ENCODE measurements around the gene S100PBP. TPM values are rescaled to one million over a fixed set of nuclear protein-coding genes. Genes with fewer than 3 reads are reported as not detected.

The S100PBP gene
- total RNA-seq, 4 donors from 2014 or later: 14.9 to 24.1 (median 18.6) TPM

DNA sequence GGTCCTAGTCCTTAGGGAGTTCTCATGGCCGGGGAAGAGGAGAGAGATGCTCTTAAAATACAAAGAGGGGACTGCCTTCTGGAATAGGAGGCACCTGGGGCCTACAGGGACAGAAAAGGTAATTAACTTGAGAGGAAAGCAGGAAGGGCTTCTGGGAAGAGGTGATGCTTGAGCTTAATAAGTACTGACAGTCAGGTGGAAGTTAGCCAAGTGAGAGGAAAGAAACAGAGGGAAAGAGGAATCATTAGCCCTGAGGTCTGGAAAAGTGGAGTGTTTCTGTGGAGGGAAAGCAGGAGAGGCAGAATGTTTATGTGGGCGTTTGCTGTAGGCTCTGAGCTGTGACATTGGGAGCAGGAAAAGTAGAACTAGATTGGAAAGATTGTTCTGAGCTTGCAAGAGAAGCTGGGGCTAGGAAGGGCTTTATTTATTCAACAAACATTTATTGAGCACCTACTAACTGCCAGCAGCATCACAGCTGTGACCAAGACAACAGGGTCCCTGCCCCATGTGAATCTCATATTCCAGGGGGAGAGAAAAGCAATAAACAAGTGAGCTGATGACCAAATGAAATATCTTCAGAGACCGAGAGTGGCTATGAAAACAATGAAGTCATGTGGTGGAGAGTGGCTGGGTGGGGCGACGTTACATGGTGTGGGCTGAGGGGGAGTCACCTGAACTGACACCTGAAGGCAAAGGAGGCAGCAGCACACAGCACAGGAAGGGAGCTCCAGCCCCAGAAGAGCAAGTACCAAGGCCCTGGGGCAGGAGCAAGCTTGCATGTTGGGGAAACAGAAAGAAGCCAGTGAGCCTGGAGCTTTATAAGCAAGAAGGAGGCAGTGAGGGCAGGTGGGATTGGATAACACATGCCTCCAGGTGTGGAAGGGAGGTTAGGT, 57.7 kb downstream of the S100PBP start:
- H3K9me3 ChIP-seq: no peaks in the 10 kb centered on the region
- H3K27ac ChIP-seq (replicated peaks in 1 of 4): no peak overlapping the region
- no peaks in the 10 kb centered on the region for H3K36me3 ChIP-seq
- TF ChIP-seq POLR2AphosphoS5 (IDR thresholded peaks at IDR 0.05) (no peak), POLR2A (IDR thresholded peaks at IDR 0.05; ENCODE audit: low read depth) (no peak), EP300 (IDR thresholded peaks at IDR 0.05) (no peak)
- TF ChIP-seq, protein P1, sequence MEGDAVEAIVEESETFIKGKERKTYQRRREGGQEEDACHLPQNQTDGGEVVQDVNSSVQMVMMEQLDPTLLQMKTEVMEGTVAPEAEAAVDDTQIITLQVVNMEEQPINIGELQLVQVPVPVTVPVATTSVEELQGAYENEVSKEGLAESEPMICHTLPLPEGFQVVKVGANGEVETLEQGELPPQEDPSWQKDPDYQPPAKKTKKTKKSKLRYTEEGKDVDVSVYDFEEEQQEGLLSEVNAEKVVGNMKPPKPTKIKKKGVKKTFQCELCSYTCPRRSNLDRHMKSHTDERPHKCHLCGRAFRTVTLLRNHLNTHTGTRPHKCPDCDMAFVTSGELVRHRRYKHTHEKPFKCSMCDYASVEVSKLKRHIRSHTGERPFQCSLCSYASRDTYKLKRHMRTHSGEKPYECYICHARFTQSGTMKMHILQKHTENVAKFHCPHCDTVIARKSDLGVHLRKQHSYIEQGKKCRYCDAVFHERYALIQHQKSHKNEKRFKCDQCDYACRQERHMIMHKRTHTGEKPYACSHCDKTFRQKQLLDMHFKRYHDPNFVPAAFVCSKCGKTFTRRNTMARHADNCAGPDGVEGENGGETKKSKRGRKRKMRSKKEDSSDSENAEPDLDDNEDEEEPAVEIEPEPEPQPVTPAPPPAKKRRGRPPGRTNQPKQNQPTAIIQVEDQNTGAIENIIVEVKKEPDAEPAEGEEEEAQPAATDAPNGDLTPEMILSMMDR (IDR thresholded peaks at IDR 0.05): no peak
- no peak overlapping the region for H3K4me3 ChIP-seq
- H3K27me3 ChIP-seq: peaks cover 0 to 2% (median 0%) of the 10 kb centered on the region in 4 donors
- WGBS: 72% methylated on average over 5 of the region's 5 CpGs
- peaks cover 34 to 51% (median 39%) of the 10 kb centered on the region in 4 donors for H3K4me1 ChIP-seq
- intact Hi-C loops (cut with DNase I): loop anchor here (10.0 kb wide), 3 partner anchors 160 to 350 kb away; partner anchors contain the start of gene AZIN2
- DNase-seq (ENCODE audit: extremely low spot score): no peak

DNA sequence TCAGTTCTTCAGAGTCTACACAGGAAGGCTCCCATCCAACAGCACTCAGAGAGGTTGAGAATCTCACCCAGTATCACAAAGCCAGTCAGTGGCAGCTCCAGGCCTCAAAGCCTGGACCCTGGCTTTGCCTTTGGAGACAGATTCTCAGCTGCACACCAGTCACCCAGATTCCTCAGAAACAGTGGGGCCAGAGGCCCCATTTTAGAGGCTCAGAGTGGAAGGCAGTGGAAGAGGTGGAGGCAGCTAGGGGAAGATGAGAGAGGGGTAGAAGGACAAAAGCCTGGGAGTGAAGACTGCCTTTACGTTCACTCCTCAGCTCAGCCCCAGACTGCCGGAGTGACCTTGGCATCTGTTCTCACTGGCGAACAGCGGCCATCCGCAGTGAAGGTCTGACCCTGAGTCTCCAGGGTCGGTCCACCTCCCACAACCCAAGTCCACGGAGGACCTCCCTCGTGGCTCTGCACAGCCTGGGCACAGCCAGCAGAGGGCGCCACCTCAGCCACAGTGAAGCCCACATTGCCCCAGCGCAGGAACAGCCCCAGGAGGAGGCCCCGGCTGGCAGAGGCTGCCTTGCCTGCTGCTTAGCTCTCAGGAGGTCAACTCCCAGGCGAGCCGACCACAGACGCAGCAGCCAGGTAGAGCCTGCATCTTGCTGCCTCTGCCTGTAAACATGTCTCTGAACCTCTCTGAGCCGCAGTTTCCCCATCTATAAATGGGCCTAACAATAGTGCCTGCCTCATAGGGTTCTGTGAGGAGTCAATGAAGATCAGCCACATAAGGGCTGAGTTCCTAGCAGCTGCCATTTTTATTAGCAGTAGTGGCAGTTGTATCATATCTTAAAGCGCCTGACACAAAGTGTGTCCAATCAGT, 59.1 kb downstream of the S100PBP start:
- no peak overlapping the region for H3K4me3 ChIP-seq
- no peaks in the 10 kb centered on the region for H3K27me3 ChIP-seq
- WGBS: 69% methylated on average over 6 of the region's 16 CpGs
- no peaks in the 10 kb centered on the region for H3K36me3 ChIP-seq
- TF ChIP-seq POLR2A (IDR thresholded peaks at IDR 0.05; ENCODE audit: low read depth): no peak
- TF ChIP-seq, protein P1 (IDR thresholded peaks at IDR 0.05): peak; percentile 69 to 91 (median 69)
- H3K9me3 ChIP-seq: no peaks in the 10 kb centered on the region
- DNase-seq (ENCODE audit: extremely low spot score): no peak
- peaks cover 22 to 42% (median 33%) of the 10 kb centered on the region in 4 donors for H3K4me1 ChIP-seq
- no peak overlapping the region for H3K27ac ChIP-seq (replicated peaks in 1 of 4)
- intact Hi-C loops (cut with DNase I): loop anchor here (10.0 kb wide), 3 partner anchors 162 to 352 kb away; partner anchors contain the start of gene AZIN2

DNA sequence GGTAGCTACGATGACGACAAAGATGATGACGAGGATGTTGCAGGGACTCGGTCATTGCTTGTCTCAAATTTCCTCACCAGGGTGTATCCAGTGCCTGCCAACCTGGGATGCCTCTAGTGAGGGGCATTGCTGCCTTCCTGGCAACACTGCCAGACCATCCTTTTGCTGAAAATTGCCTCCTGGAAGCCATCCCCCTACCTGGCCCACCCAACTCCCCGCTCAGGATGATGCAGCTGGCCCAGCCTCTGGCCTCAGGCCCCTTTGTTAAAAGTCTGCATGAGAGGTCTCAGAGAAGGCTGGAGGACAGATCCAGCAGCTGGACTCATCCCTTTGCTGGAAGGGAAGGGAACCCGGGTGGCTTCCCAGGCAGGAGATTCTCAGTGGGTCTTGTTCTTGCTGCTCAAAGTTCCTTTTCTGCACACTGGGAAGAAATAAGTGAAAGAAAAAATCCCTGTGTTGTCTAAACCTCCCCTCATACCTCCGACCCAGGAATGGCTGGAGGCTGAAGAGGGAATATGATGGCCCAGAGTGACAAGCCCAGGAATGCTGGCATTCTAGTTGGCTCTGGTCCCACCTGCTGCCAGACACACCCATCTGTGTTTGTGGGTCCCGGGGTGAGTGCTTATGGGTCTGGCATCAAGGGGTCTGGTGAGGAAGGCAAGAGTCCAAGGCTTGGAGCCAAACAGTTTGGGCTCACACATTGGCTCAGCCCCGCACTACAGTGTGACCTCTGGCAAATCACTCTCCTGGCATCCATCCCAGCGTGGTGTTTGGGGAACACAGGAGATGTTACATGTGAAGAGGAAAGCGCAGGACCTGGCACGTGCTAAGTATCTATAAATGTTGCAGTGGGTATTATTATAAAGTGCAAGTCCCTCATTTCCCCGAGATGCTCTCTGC, 60.0 kb downstream of the S100PBP start:
- H3K27ac ChIP-seq (replicated peaks in 1 of 4): no peak overlapping the region
- H3K9me3 ChIP-seq: no peaks in the 10 kb centered on the region
- intact Hi-C loops (cut with DNase I): loop anchor here (10.0 kb wide), 3 partner anchors 163 to 353 kb away; partner anchors contain the start of gene AZIN2
- no peaks in the 10 kb centered on the region for H3K27me3 ChIP-seq
- no peak for DNase-seq (ENCODE audit: extremely low spot score)
- peaks cover 22 to 42% (median 32%) of the 10 kb centered on the region in 4 donors for H3K4me1 ChIP-seq
- TF ChIP-seq, protein P1 (IDR thresholded peaks at IDR 0.05): no peak
- TF ChIP-seq POLR2A (IDR thresholded peaks at IDR 0.05; ENCODE audit: low read depth) (no peak), EP300 (IDR thresholded peaks at IDR 0.05) (no peak), POLR2AphosphoS5 (IDR thresholded peaks at IDR 0.05) (no peak)
- no peak overlapping the region for H3K4me3 ChIP-seq
- no peaks in the 10 kb centered on the region for H3K36me3 ChIP-seq
- 77% methylated on average over 11 of the region's 13 CpGs for WGBS

DNA sequence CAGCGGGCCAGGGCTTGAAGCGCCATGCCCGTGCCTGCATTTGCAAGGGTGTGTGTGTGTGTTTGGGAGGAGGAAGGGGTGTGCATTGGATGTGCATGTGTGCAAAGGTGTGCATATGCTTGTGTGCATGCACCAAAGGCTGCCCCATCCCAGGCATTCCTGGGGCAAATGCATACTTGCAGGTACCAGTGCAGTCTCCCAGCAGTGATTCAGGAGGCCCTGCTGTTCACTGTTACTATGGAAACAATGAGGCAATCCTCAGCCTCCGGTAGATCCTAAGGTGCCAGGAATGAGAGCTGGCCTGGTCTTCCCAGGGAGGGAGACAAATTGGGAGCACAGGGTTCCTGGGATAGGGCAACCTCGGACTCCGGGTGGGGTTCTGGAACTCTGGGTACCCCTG, 60.7 kb downstream of the S100PBP start:
- H3K4me3 ChIP-seq: no peak overlapping the region
- H3K4me1 ChIP-seq: peaks cover 18 to 37% (median 26%) of the 10 kb centered on the region in 4 donors
- 82% methylated on average over 3 of the region's 6 CpGs for WGBS
- no peaks in the 10 kb centered on the region for H3K36me3 ChIP-seq
- intact Hi-C loops (cut with DNase I): loop anchor here (10.0 kb wide), 3 partner anchors 163 to 353 kb away; partner anchors contain the start of gene AZIN2
- no peaks in the 10 kb centered on the region for H3K27me3 ChIP-seq
- DNase-seq (ENCODE audit: extremely low spot score): no peak
- TF ChIP-seq EP300 (IDR thresholded peaks at IDR 0.05) (no peak), POLR2A (IDR thresholded peaks at IDR 0.05; ENCODE audit: low read depth) (no peak), POLR2AphosphoS5 (IDR thresholded peaks at IDR 0.05) (no peak)
- TF ChIP-seq, protein P1 (IDR thresholded peaks at IDR 0.05): no peak
- no peaks in the 10 kb centered on the region for H3K9me3 ChIP-seq
- no peak overlapping the region for H3K27ac ChIP-seq (replicated peaks in 1 of 4)

Measured in esophagus muscularis mucosa (tissue), 4 donors.